Testis (tissue), 2 donors: ENCODE results near the gene ATG7.

Source experiments
- POLR2A ChIP-seq: fragments of 450-650 bp; IDR thresholded peaks from one replicate; pipeline ENCODE4 v1.6.1; 2017; ENCODE audit warnings: antibody characterized with exemption, mild to moderate bottlenecking, moderate library complexity
- TF ChIP-seq, protein P1 (sequence below), 3 experiments: fragments of 450-650 bp in 2 of 3; fragments of 200-600 bp in 1 of 3; sonication (generic) in 1 of 3; IDR thresholded peaks; one replicate each; pipeline ENCODE4 v1.5.1; 2016 to 2019; ENCODE audit warnings: antibody characterized with exemption in 3 of 3, mild to moderate bottlenecking in 2 of 3, moderate library complexity in 1 of 3

DNA sequence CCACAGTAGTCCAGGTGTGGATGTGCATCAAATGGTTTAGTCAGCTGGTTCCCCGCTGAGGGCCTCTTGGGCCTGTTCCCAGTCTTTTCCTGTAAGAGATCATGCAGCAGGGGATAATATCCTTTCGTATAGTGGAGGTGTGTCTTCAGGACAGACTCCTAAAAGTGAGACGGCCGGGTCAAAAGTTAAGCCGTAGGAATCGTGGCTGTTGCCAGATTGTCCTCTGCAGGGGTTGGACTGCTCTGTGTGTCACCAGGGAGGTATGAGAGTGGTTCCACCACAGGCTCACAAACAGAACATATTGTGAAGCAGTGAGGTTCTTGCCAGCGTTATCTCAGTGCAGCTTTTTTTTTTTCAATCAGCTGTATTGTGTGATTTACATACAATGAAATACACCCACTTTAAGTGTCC lies 276.5 kb downstream of the ATG7 start:
- no peak for TF ChIP-seq POLR2A
- TF ChIP-seq, protein P1, sequence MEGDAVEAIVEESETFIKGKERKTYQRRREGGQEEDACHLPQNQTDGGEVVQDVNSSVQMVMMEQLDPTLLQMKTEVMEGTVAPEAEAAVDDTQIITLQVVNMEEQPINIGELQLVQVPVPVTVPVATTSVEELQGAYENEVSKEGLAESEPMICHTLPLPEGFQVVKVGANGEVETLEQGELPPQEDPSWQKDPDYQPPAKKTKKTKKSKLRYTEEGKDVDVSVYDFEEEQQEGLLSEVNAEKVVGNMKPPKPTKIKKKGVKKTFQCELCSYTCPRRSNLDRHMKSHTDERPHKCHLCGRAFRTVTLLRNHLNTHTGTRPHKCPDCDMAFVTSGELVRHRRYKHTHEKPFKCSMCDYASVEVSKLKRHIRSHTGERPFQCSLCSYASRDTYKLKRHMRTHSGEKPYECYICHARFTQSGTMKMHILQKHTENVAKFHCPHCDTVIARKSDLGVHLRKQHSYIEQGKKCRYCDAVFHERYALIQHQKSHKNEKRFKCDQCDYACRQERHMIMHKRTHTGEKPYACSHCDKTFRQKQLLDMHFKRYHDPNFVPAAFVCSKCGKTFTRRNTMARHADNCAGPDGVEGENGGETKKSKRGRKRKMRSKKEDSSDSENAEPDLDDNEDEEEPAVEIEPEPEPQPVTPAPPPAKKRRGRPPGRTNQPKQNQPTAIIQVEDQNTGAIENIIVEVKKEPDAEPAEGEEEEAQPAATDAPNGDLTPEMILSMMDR (IDR thresholded peaks at IDR 0.05) = no peak
